GM19397 (cell line): Measurements from ENCODE around the gene LEFTY1.
"Not testable (repeated sequence)": the region's sequence is repeated elsewhere in the genome, so short reads cannot be mapped to it uniquely, and the experiment has no call there.

ENCODE experiments used
- ATAC-seq: cut with Tn5 transposase; IDR thresholded peaks from one replicate; pipeline ENCODE4 v1.9.1; 2021; ENCODE audit warnings: mild to moderate bottlenecking, moderate library complexity; ENCODE audit not compliant: unreplicated experiment

LEFTY1 gene

GRCh38 chr1:225889743-225890142 lies 797 bp upstream of the LEFTY1 start:
- no peak for ATAC-seq

GRCh38 chr1:225888289-225888897 lies 553 bp downstream of the LEFTY1 start:
- no peak for ATAC-seq

GRCh38 chr1:225887554-225888288 lies 1.2 kb downstream of the LEFTY1 start:
- not testable (repeated sequence) for ATAC-seq

GRCh38 chr1:225887030-225887314 lies 2.0 kb downstream of the LEFTY1 start:
- ATAC-seq, result no peak

- ATAC-seq, result no peak
These were observed 2.6 kb downstream of the LEFTY1 start for GRCh38 chr1:225886159-225887029.

GRCh38 chr1:225885336-225885735 lies 3.6 kb downstream of the LEFTY1 start:
- ATAC-seq, result no peak

GRCh38 chr1:225883616-225884265 lies 5.2 kb downstream of the LEFTY1 start:
- ATAC-seq, result no peak

- peak; percentile 20 for ATAC-seq
These were observed 6.0 kb downstream of the LEFTY1 start for GRCh38 chr1:225882694-225883615.

GRCh38 chr1:225881959-225882693 lies 6.8 kb downstream of the LEFTY1 start, which contains the start of gene TMEM63A:
TMEM63A (minus strand) TSS chr1:225882380; CDS start chr1:225877580, 4,800 bp downstream.
- ATAC-seq, result peak; percentile 71

GRCh38 chr1:225881081-225881958 lies 7.6 kb downstream of the LEFTY1 start:
- ATAC-seq, result no peak

GRCh38 chr1:225880636-225881035 lies 8.3 kb downstream of the LEFTY1 start:
- ATAC-seq, result no peak

- ATAC-seq, result no peak
These were observed 8.7 kb downstream of the LEFTY1 start for GRCh38 chr1:225880222-225880588.

- no peak for ATAC-seq
These were observed 9.3 kb downstream of the LEFTY1 start for GRCh38 chr1:225879521-225880221.

- ATAC-seq, result no peak
These were observed 10.7 kb downstream of the LEFTY1 start for GRCh38 chr1:225878282-225878681.

GRCh38 chr1:225877580-225877979 lies 11.4 kb downstream of the LEFTY1 start:
- no peak for ATAC-seq

- no peak for ATAC-seq
These were observed 11.9 kb downstream of the LEFTY1 start for GRCh38 chr1:225876900-225877510.

GRCh38 chr1:225875044-225875815 lies 13.7 kb downstream of the LEFTY1 start:
- no peak for ATAC-seq
